ELR (cell line): ENCODE results near the gene INPP4B.

Experiments used
- DNase-seq: peaks from one replicate; pipeline ENCODE4 v3.0.0-alpha.2; 2015; ENCODE audit warnings: low read depth

Gene INPP4B

GRCh38 chr4:142579443-142579842 is 266.7 kb downstream of the INPP4B start:
- no peak for DNase-seq

- no peak for DNase-seq
Observed at GRCh38 chr4:142574306-142574705, 271.8 kb downstream of the INPP4B start.

- no peak for DNase-seq
Observed at GRCh38 chr4:142572071-142572470, 274.0 kb downstream of the INPP4B start.

GRCh38 chr4:142567620-142568451 is 278.3 kb downstream of the INPP4B start:
- DNase-seq: no peak

- peak; percentile 13 for DNase-seq
Observed at GRCh38 chr4:142567199-142567598, 278.9 kb downstream of the INPP4B start.

GRCh38 chr4:142566777-142567176 is 279.3 kb downstream of the INPP4B start:
- DNase-seq: no peak

- no peak for DNase-seq
Observed at GRCh38 chr4:142566243-142566642, 279.9 kb downstream of the INPP4B start.

GRCh38 chr4:142565771-142566170 is 280.3 kb downstream of the INPP4B start:
- no peak for DNase-seq

- DNase-seq: peak; percentile 40
Observed at GRCh38 chr4:142563682-142564291, 282.3 kb downstream of the INPP4B start.

GRCh38 chr4:142559986-142560385 is 286.1 kb downstream of the INPP4B start:
- no peak for DNase-seq

- no peak for DNase-seq
Observed at GRCh38 chr4:142558851-142559250, 287.2 kb downstream of the INPP4B start.

GRCh38 chr4:142557239-142557801 is 288.8 kb downstream of the INPP4B start:
- no peak for DNase-seq

GRCh38 chr4:142556570-142557238 is 289.4 kb downstream of the INPP4B start:
- DNase-seq: no peak

- no peak for DNase-seq
Observed at GRCh38 chr4:142556048-142556447, 290.1 kb downstream of the INPP4B start.

GRCh38 chr4:142554412-142554811 is 291.7 kb downstream of the INPP4B start:
- no peak for DNase-seq

- no peak for DNase-seq
Observed at GRCh38 chr4:142551517-142552305, 294.4 kb downstream of the INPP4B start.

- DNase-seq: no peak
Observed at GRCh38 chr4:142550965-142551364, 295.1 kb downstream of the INPP4B start.

- DNase-seq: peak; percentile 91
Observed at GRCh38 chr4:142549726-142550463, 296.2 kb downstream of the INPP4B start.

GRCh38 chr4:142549248-142549647 is 296.9 kb downstream of the INPP4B start:
- DNase-seq: no peak

GRCh38 chr4:142548491-142548890 is 297.6 kb downstream of the INPP4B start:
- DNase-seq: peak; percentile 34

- peak; percentile 42 for DNase-seq
Observed at GRCh38 chr4:142547974-142548373, 298.1 kb downstream of the INPP4B start.
